Neuronal stem cell (in vitro differentiated cells): ENCODE measurements around the gene HPS3. TPM values are rescaled to one million over a fixed set of nuclear protein-coding genes. Genes with fewer than 3 reads are reported as not detected.

ENCODE experiments used
- DNase-seq: peaks from one replicate; pipeline ENCODE4 v3.0.0-alpha.2; 2013; ENCODE audit warnings: low spot score
- H2AFZ ChIP-seq: one replicate; pipeline ENCODE4 v1.6.1; 2013; ENCODE audit warnings: mild to moderate bottlenecking, low read length, inconsistent platforms
- H2AK5ac ChIP-seq: 2 replicates; pipeline ENCODE4 v1.6.1; 2013; ENCODE audit warnings: low read depth, mild to moderate bottlenecking, inconsistent platforms, low read length, moderate library complexity, mixed read lengths
- H2BK120ac ChIP-seq: 2 replicates; pipeline ENCODE4 v1.6.1; 2013; ENCODE audit warnings: low read depth, mild to moderate bottlenecking, inconsistent platforms, low read length, moderate library complexity, mixed read lengths
- H2BK12ac ChIP-seq: one replicate; pipeline ENCODE4 v1.6.1; 2013; ENCODE audit warnings: low read length, inconsistent platforms
- H2BK15ac ChIP-seq: 2 replicates; pipeline ENCODE4 v1.6.1; 2013; ENCODE audit warnings: mild to moderate bottlenecking, low read length, inconsistent platforms, mixed read lengths
- H2BK5ac ChIP-seq: one replicate; pipeline ENCODE4 v1.6.1; 2013; ENCODE audit warnings: inconsistent platforms, mild to moderate bottlenecking, low read length, moderate library complexity
- H3K14ac ChIP-seq: one replicate; pipeline ENCODE4 v1.6.1; 2013; ENCODE audit warnings: low read length, inconsistent platforms
- H3K18ac ChIP-seq: 2 replicates; pipeline ENCODE4 v1.6.1; 2013; ENCODE audit warnings: low read length, inconsistent platforms
- H3K23ac ChIP-seq: 2 replicates; pipeline ENCODE4 v1.6.1; 2013; ENCODE audit warnings: low read depth, mild to moderate bottlenecking, mixed read lengths, low read length, inconsistent platforms; ENCODE audit not compliant: poor library complexity
- H3K27ac ChIP-seq: replicated peaks from 3 replicates; pipeline ENCODE4 v1.5.1; 2013; ENCODE audit warnings: low read length, inconsistent platforms
- H3K27me3 ChIP-seq, 3 experiments: 2 replicates each; pipeline ENCODE4 v1.6.1; 2013; ENCODE audit warnings: low read length in 3 of 3, mild to moderate bottlenecking in 2 of 3, inconsistent platforms in 1 of 3, low read depth in 1 of 3, mixed read lengths in 1 of 3, moderate library complexity in 1 of 3; ENCODE audit not compliant: control insufficient read depth in 3 of 3, insufficient read depth in 3 of 3
- H3K36me3 ChIP-seq, 2 donors: replicated peaks in 1 of 2; 2 replicates each; pipeline ENCODE4 v1.6.1; 2013; ENCODE audit warnings: low read length in 2 of 2; ENCODE audit not compliant: control insufficient read depth in 2 of 2, insufficient read depth in 2 of 2
- H3K4ac ChIP-seq: 2 replicates; pipeline ENCODE4 v1.6.1; 2013; ENCODE audit warnings: inconsistent platforms, mild to moderate bottlenecking, low read length, moderate library complexity
- H3K4me1 ChIP-seq, 2 donors: 1 replicate in 1 of 2; 2 replicates in 1 of 2; pipeline ENCODE4 v1.6.1; 2013; ENCODE audit warnings: low read length in 2 of 2, low read depth in 1 of 2; ENCODE audit not compliant: control insufficient read depth in 2 of 2, insufficient read depth in 1 of 2
- H3K4me2 ChIP-seq: one replicate; pipeline ENCODE4 v1.6.1; 2013; ENCODE audit warnings: mild to moderate bottlenecking, low read length, inconsistent platforms; ENCODE audit not compliant: insufficient read depth, poor library complexity, severe bottlenecking
- H3K4me3 ChIP-seq, 2 donors: 2 replicates each; pipeline ENCODE4 v1.5.1; 2013; ENCODE audit warnings: low read length in 2 of 2, mild to moderate bottlenecking in 2 of 2, inconsistent platforms in 1 of 2, moderate library complexity in 1 of 2
- H3K79me1 ChIP-seq: one replicate; pipeline ENCODE4 v1.6.1; 2013; ENCODE audit warnings: low read depth, mild to moderate bottlenecking, inconsistent platforms, low read length, moderate library complexity
- H3K9ac ChIP-seq: one replicate; pipeline ENCODE4 v1.6.1; 2013; ENCODE audit warnings: mild to moderate bottlenecking, low read depth, low read length, inconsistent platforms; ENCODE audit not compliant: poor library complexity
- H3K9me3 ChIP-seq, 2 donors: replicated peaks in 1 of 2; 2 replicates each; pipeline versions ENCODE3 to v1.6.1; 2013; ENCODE audit warnings: low read length in 2 of 2, mild to moderate bottlenecking in 2 of 2, inconsistent platforms in 1 of 2, low read depth in 1 of 2, mixed read lengths in 1 of 2, moderate library complexity in 1 of 2; ENCODE audit not compliant: control insufficient read depth in 2 of 2, insufficient read depth in 1 of 2
- H4K8ac ChIP-seq: one replicate; pipeline ENCODE4 v1.6.1; 2013; ENCODE audit warnings: low read depth, mild to moderate bottlenecking, inconsistent platforms, low read length, moderate library complexity
- H4K91ac ChIP-seq: one replicate; pipeline ENCODE4 v1.6.1; 2013; ENCODE audit warnings: low read length, low read depth, mild to moderate bottlenecking, inconsistent platforms; ENCODE audit not compliant: poor library complexity
- WGBS, 2 donors: extraction: QIAGEN DNeasy Blood & Tissue Kit; methylation state at CpG; one replicate each; pipeline ENCODE4 v1.1.7; 2013; ENCODE audit warnings: missing lambda C conversion rate in 2 of 2, mixed read lengths in 1 of 2; ENCODE audit not compliant: insufficient read length in 2 of 2, insufficient replicate concordance in 1 of 2; ENCODE audit errors: extremely low coverage in 2 of 2; 5-methylcytosine and 5-hydroxymethylcytosine counted together
- polyA plus RNA-seq, 2 experiments: library from polyadenylated mRNA; stranded (reverse); fragments of 200-250 nt; gene quantifications; one replicate each; pipeline ENCODE4 v1.2.3, GENCODE V29; 2013

Gene HPS3, protein sequence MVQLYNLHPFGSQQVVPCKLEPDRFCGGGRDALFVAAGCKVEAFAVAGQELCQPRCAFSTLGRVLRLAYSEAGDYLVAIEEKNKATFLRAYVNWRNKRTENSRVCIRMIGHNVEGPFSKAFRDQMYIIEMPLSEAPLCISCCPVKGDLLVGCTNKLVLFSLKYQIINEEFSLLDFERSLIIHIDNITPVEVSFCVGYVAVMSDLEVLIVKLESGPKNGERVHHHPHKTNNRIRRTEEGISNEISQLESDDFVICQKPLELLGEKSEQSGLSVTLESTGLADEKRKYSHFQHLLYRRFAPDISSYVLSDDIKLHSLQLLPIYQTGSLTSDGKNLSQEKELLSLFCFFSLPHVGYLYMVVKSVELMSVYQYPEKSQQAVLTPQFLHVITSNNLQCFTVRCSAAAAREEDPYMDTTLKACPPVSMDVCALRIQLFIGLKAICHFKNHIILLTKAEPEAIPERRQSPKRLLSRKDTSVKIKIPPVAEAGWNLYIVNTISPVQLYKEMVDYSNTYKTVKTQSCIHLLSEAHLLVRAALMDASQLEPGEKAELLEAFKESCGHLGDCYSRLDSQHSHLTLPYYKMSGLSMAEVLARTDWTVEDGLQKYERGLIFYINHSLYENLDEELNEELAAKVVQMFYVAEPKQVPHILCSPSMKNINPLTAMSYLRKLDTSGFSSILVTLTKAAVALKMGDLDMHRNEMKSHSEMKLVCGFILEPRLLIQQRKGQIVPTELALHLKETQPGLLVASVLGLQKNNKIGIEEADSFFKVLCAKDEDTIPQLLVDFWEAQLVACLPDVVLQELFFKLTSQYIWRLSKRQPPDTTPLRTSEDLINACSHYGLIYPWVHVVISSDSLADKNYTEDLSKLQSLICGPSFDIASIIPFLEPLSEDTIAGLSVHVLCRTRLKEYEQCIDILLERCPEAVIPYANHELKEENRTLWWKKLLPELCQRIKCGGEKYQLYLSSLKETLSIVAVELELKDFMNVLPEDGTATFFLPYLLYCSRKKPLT
- polyA plus RNA-seq (2013, experiment 1 of 2), result 11.6 TPM
- 12.2 TPM for polyA plus RNA-seq (2013, experiment 2 of 2)

- H3K14ac ChIP-seq, result peak within 1 kb of the TSS; percentile 97
- peaks cover 0 to 9% of the 10 kb centered on the region in 2 donors for H3K36me3 ChIP-seq
- H4K8ac ChIP-seq, result no peak within 1 kb of the TSS
- H3K18ac ChIP-seq, result peak within 1 kb of the TSS; percentile 95
- H2BK15ac ChIP-seq, result no peak within 1 kb of the TSS
- H3K9ac ChIP-seq, result peak within 1 kb of the TSS; percentile 92
- H2BK5ac ChIP-seq, result peak within 1 kb of the TSS; percentile 66
- no peaks in the 10 kb centered on the region for H3K79me1 ChIP-seq
- H2BK12ac ChIP-seq, result no peak within 1 kb of the TSS
- no peak within 1 kb of the TSS for H2AK5ac ChIP-seq
- DNase-seq, result peak; percentile 80
- peak within 1 kb of the TSS; percentile 89 to 91 for H3K4me3 ChIP-seq
- no peak within 1 kb of the TSS for H3K4ac ChIP-seq
- peak within 1 kb of the TSS; percentile 97 for H2AFZ ChIP-seq
- no peaks in the 10 kb centered on the region for H3K27me3 ChIP-seq
- H3K27ac ChIP-seq, result no peak within 1 kb of the TSS
- no peaks in the 10 kb centered on the region for H3K4me1 ChIP-seq
- no peak within 1 kb of the TSS for H2BK120ac ChIP-seq
- H3K4me2 ChIP-seq, result peak within 1 kb of the TSS; percentile 78
- no peak within 1 kb of the TSS for H4K91ac ChIP-seq
- H3K23ac ChIP-seq, result peak within 1 kb of the TSS; percentile 94
- peaks cover 0 to 13% of the 10 kb centered on the region in 2 donors for H3K9me3 ChIP-seq
- WGBS, 2 donors, result no CpG with 5 or more reads among the region's 84 CpGs
Observed at GRCh38 chr3:149129326-149130205, at the start of gene HPS3. Gene HPS3, plus strand, starts transcription at chr3:149129638. Its CDS starts 86 bp downstream, at chr3:149129724.

DNA sequence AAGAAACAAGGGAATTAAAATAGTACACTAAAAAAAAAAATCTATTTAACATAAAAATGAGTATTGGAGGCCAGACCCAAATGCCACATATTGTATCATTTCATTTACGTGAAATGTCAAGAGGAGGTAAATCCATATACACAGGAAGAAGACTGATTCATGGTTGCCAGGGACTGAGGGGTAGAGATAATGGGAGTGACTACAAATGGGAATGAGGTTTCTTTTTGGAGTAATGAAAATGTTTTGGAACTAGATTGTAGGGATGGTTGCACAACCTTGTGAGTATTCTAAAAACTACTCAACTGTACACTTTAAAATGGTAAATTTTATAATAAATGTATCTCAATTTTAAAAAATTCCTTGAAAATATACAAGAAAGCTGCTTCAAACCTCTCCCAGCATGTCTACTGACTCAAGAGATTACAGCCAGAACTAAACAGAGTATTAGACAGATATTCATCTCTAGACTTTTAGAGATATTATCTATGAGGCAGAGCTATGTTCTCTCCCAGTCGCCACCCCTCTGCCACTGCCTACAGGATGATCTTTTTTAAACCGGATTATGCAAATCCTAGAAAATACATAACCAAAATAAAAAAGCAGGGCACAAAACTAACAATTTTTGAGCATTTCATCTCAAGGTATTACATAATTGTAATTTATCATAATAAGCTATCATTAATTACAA, 49.3 kb upstream of the HPS3 start:
- Histone ChIP-seq H2BK12ac (no peak overlapping the region), H4K8ac (no peak overlapping the region), H3K9ac (no peak overlapping the region), H3K79me1 (peaks cover 4% of the 10 kb centered on the region), H2AK5ac (no peak overlapping the region), H3K4me1 (no peaks in the 10 kb centered on the region), H3K36me3 (peaks cover 2 to 86% of the 10 kb centered on the region in 2 donors), H3K27ac (no peak overlapping the region), H3K4ac (no peak overlapping the region), H3K9me3 (peaks cover 0 to 39% of the 10 kb centered on the region in 2 donors), H2BK15ac (no peak overlapping the region), H2BK120ac (no peak overlapping the region), H2AFZ (no peak overlapping the region), H3K27me3 (no peaks in the 10 kb centered on the region), H3K14ac (no peak overlapping the region), H3K18ac (no peak overlapping the region), H4K91ac (no peak overlapping the region), H3K4me2 (no peak overlapping the region), H3K4me3 (no peak overlapping the region), H2BK5ac (no peak overlapping the region), H3K23ac (no peak overlapping the region)
- WGBS, 2 donors, result no CpG with 5 or more reads among the region's 3 CpGs
- DNase-seq, result no peak

- H3K79me1 ChIP-seq, result peaks cover 5% of the 10 kb centered on the region
- H3K23ac ChIP-seq, result no peak overlapping the region
- H3K14ac ChIP-seq, result no peak overlapping the region
- H4K91ac ChIP-seq, result no peak overlapping the region
- no peak overlapping the region for H2BK12ac ChIP-seq
- peaks cover 2 to 81% of the 10 kb centered on the region in 2 donors for H3K36me3 ChIP-seq
- whole genome bisulfite sequencing, 2 donors, result no CpG with 5 or more reads among the region's 2 CpGs
- no peak overlapping the region for H3K9ac ChIP-seq
- peaks cover 0 to 39% of the 10 kb centered on the region in 2 donors for H3K9me3 ChIP-seq
- H2BK5ac ChIP-seq, result no peak overlapping the region
- no peak overlapping the region for H2AK5ac ChIP-seq
- no peak overlapping the region for H2BK120ac ChIP-seq
- no peak overlapping the region for H3K4me3 ChIP-seq
- no peak overlapping the region for H2BK15ac ChIP-seq
- DNase-seq, result no peak
- no peaks in the 10 kb centered on the region for H3K27me3 ChIP-seq
- H3K4me1 ChIP-seq, result no peaks in the 10 kb centered on the region
- no peak overlapping the region for H3K4me2 ChIP-seq
- no peak overlapping the region for H2AFZ ChIP-seq
- no peak overlapping the region for H3K18ac ChIP-seq
- H4K8ac ChIP-seq, result no peak overlapping the region
- H3K4ac ChIP-seq, result no peak overlapping the region
- H3K27ac ChIP-seq, result no peak overlapping the region
Observed at GRCh38 chr3:149080699-149081091, 48.7 kb upstream of the HPS3 start.
